GM12873 (cell line): ENCODE measurements around the gene CNDP1.

Experiments
- CTCF ChIP-seq: IDR thresholded peaks from 2 replicates; pipeline ENCODE4 v1.5.1; 2012; ENCODE audit warnings: low read depth, mild to moderate bottlenecking, moderate library complexity, low read length, control low read depth; ENCODE audit not compliant: insufficient read depth; ENCODE audit errors: missing control alignments

Gene CNDP1

GRCh38 chr18:74610860-74611259 is 76.6 kb downstream of the CNDP1 start:
- no peak for TF ChIP-seq CTCF

DNA sequence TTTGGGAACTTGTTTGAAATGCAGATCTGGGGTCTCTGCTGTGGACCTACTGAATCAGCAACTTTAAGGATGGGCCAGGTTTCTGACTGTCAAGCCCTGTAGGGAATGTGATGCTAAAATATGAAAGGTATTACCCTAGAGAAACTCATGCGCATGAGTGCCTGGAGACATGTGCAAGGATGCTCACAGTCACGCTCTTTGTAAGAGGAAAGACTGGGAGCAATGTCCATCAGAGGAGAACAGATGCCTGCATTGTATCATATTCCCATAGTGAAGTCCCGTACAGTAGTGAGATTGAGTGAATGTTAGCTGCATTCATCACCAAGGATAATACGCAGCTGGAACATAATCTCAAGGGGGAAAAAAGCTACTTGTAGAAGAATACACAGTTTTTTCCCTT is 77.5 kb downstream of the CNDP1 start:
- no peak for TF ChIP-seq CTCF

GRCh38 chr18:74613381-74613780 is 79.1 kb downstream of the CNDP1 start:
- no peak for TF ChIP-seq CTCF

DNA sequence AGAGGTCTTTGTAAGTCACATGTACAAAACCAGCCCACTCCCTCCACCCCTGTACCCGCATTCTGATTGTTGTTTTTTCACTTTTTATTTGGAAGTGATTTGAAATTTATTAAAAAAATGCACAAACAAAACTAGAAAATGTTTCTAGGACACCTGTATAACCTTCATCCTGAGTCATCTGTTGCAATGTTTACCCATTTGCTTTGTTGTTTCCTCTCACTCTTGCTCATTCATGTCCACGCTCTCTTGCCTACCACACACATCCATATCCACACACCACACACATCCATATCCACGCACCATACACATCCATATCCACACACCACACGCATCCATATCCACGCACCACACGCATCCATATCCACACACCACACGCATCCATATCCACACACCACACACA is 82.2 kb downstream of the CNDP1 start:
- TF ChIP-seq CTCF = no peak

- TF ChIP-seq CTCF = no peak
Observed at GRCh38 chr18:74617486-74617885, 83.2 kb downstream of the CNDP1 start.

DNA sequence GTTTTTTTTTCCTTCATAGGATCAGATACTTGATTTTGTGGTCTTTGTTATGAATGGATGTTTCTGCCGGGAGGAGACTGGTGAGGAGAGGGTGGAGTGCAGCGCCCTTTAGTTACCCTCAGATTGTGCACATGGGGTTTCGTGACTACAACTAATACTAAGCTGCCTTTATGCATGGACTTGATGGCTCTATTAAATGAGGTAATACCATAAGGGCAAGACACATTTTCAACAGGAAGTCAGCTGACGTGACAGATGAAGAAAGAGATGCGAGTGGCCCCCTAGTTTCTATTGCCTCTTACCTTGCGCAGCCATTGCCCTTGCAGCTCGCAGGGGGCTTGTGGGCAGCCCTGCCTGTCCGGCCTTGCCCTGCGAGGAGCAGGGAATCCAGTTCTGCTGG is 87.8 kb downstream of the CNDP1 start:
- TF ChIP-seq CTCF = no peak

- peak; percentile 19 for TF ChIP-seq CTCF
Observed at GRCh38 chr18:74623047-74623816, 88.9 kb downstream of the CNDP1 start.
